Psoas muscle (tissue), 8 donors: Measurements from ENCODE around the gene FAF1. TPM values are rescaled to one million over a fixed set of nuclear protein-coding genes. Genes with fewer than 3 reads are reported as not detected.

Source experiments
- ATAC-seq, 4 donors: fragments of 200-7000 bp; cut with Tn5 transposase; one replicate each; pipeline ENCODE4 v1.9.1; 2020; ENCODE audit warnings: moderate library complexity in 3 of 4, mild to moderate bottlenecking in 2 of 4
- DNase-seq, 2 donors: peaks; one replicate each; pipeline ENCODE4 v3.0.0-alpha.2; 2020
- H3K27ac ChIP-seq: fragments of 200-600 bp; one replicate; pipeline ENCODE4 v1.8.0; 2022
- H3K27me3 ChIP-seq, 3 donors: fragments of 200-600 bp in 1 of 3; one replicate each; pipeline versions ENCODE4 v1.6.1 to v1.8.0; 2013 to 2022; ENCODE audit warnings: low read length in 2 of 3, mild to moderate bottlenecking in 2 of 3, moderate library complexity in 1 of 3; ENCODE audit not compliant: insufficient read depth in 3 of 3
- H3K36me3 ChIP-seq, 2 donors: fragments of 200-600 bp in 1 of 2; one replicate each; pipeline versions ENCODE4 v1.6.1 to v1.8.0; 2013 to 2022; ENCODE audit warnings: low read depth in 1 of 2, mild to moderate bottlenecking in 1 of 2, moderate library complexity in 1 of 2; ENCODE audit not compliant: insufficient read depth in 1 of 2
- H3K4me1 ChIP-seq: fragments of 200-600 bp; one replicate; pipeline ENCODE4 v1.8.0; 2022
- H3K4me3 ChIP-seq: fragments of 200-600 bp; one replicate; pipeline ENCODE4 v1.8.0; 2022; ENCODE audit warnings: mild to moderate bottlenecking
- H3K9me3 ChIP-seq: fragments of 200-600 bp; one replicate; pipeline ENCODE4 v1.8.0; 2022
- WGBS, 3 donors: extraction: QIAGEN DNeasy Blood & Tissue Kit; methylation state at CpG; one replicate each; pipeline versions ENCODE4 v1.1.6 to v1.1.7; 2013; 5-methylcytosine and 5-hydroxymethylcytosine counted together
- intact Hi-C, 2 donors: fragments of 100-400 bp; cut with DNase I; formaldehyde crosslinking; loops; one replicate each; pipeline versions ENCODE4 v1.11.0 to v1.14.2; 2022
- polyA plus RNA-seq, 3 donors: library from polyadenylated mRNA; stranded (reverse); fragments of 200-250 nt; gene quantifications; one replicate each; pipeline ENCODE4 v1.2.3, GENCODE V29; 2013
- total RNA-seq, 4 donors: library from RNA; stranded (reverse); fragmentation: NEBNext Ultra II Directional in 2 of 4; extraction: Animal tissue kit (Norgen Biotek cat#: 25700) in 2 of 4; gene quantifications; one replicate each; pipeline versions ENCODE4 v1.2.1 to v1.2.4, GENCODE V29; 2021 to 2023
- TF ChIP-seq, protein P1 (sequence below): fragments of 200-600 bp; IDR thresholded peaks from one replicate; pipeline ENCODE4 v1.8.0; 2022; ENCODE audit warnings: antibody characterized with exemption
- donor health status: healthy with polysubstance abuse.
- donor health status: DM: no; HTN: no; CAD: no; lungs with moderate emphysema.
- donor health status: Bipolar disorder and iron deficiency.
- donor health status: healthy.
- donor health status: DM: yes; HTN: yes; CAD: no.
- donor health status: DM: no; HTN: no; CAD: no.
- donor health status: DM: no; HTN: no; CAD: no.
- donor health status: DM: yes; HTN: yes; CAD: no.

Gene FAF1
- total and polyA plus RNA-seq, 7 donors = 67.8 to 128 (median 108) TPM

DNA sequence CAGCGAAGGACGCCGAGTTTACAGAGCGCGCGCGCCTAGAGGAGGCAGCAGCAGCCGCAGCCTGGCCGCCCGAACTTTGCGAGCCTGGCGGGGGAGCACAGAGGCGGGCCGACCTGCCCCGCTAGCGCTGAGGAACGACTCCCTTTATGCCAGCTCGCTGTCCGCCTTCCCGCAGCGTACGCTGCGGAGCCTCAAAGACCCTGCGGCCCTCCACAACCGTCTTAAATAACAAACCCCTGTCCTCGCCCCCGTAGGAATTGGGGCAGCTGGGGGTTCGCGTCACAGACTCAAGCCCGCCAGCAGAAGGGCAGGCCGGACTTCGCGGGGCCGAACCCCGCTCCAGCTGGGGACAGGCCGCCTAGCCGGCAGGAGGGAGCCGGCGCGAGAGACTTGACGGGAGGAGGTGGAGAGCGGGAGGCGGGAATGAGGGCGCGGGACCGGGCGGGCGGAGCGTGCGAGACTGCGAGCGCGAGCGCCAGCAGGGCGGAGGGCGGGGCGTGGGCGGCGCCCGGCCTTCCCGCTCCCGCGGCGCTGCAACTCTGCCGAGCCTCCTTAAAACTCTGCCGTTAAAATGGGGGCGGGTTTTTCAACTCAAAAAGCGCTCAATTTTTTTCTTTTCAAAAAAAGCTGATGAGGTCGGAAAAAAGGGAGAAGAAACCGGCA is 8.2 kb upstream of the FAF1 start:
- Histone ChIP-seq H3K27me3 (no peaks in the 10 kb centered on the region), H3K4me3 (peak overlapping the region; percentile 89), H3K9me3 (no peaks in the 10 kb centered on the region), H3K27ac (peak overlapping the region; percentile 99), H3K4me1 (peaks cover 14% of the 10 kb centered on the region), H3K36me3 (no peaks in the 10 kb centered on the region)
- peak; percentile 90 to 93 (median 90) for ATAC-seq
- peak; percentile 91 to 94 for DNase-seq
- intact Hi-C loops = loop anchor here in 1 of 2 donors (10.0 kb wide), 1 partner anchor 193 kb away; no protein-coding TSS in a partner anchor
- TF ChIP-seq, protein P1, sequence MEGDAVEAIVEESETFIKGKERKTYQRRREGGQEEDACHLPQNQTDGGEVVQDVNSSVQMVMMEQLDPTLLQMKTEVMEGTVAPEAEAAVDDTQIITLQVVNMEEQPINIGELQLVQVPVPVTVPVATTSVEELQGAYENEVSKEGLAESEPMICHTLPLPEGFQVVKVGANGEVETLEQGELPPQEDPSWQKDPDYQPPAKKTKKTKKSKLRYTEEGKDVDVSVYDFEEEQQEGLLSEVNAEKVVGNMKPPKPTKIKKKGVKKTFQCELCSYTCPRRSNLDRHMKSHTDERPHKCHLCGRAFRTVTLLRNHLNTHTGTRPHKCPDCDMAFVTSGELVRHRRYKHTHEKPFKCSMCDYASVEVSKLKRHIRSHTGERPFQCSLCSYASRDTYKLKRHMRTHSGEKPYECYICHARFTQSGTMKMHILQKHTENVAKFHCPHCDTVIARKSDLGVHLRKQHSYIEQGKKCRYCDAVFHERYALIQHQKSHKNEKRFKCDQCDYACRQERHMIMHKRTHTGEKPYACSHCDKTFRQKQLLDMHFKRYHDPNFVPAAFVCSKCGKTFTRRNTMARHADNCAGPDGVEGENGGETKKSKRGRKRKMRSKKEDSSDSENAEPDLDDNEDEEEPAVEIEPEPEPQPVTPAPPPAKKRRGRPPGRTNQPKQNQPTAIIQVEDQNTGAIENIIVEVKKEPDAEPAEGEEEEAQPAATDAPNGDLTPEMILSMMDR = peak; percentile 43
- WGBS, 3 donors = 0% methylated on average over 69 to 70 of the region's 70 CpGs

DNA sequence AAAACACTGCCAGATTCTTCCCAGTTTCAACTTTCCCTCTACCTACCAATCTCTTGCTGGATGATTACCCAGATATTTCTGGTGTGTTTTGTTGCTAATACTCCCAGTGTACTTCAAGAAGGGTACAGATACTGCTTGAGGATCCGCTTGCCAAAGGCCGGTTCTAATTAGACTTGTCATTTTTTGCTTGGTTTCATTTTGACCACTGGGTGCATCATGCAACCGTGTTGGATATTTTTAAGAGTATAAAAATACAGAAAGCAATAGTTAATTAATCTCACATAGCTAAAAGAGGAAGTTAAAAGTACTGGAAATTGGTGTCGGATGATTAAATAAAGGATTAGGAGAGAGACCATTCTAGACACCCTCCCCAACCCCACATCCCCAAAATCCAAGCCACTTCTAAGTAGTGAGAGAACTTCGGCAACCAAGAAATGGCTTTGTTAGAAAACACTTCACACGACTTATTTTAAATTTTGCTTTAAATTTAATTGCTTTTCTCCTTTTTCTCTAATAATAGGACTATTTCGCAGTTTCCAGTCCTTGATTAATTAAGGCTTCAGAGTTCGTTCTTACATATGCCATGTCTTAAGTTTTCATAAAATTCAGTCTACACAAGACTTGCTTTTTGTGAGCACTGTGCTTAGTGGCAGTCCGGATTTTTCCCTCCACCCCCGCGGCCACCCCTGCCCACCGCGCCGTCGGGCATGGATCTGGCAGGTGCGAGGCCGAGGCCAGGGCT is 7.5 kb upstream of the FAF1 start:
- no peaks in the 10 kb centered on the region for H3K36me3 ChIP-seq
- H3K4me1 ChIP-seq = peaks cover 7% of the 10 kb centered on the region
- TF ChIP-seq, protein P1 = no peak
- H3K27me3 ChIP-seq = no peaks in the 10 kb centered on the region
- H3K4me3 ChIP-seq = peak overlapping the region; percentile 89
- H3K9me3 ChIP-seq = no peaks in the 10 kb centered on the region
- intact Hi-C loops = loop anchor here in 1 of 2 donors (10.0 kb wide), 1 partner anchor 193 kb away; no protein-coding TSS in a partner anchor
- ATAC-seq (no peak), DNase-seq (no peak)
- peak overlapping the region; percentile 99 for H3K27ac ChIP-seq
- 8 to 22% (median 12%) methylated on average over 17 of the region's 17 CpGs for WGBS, 3 donors

DNA sequence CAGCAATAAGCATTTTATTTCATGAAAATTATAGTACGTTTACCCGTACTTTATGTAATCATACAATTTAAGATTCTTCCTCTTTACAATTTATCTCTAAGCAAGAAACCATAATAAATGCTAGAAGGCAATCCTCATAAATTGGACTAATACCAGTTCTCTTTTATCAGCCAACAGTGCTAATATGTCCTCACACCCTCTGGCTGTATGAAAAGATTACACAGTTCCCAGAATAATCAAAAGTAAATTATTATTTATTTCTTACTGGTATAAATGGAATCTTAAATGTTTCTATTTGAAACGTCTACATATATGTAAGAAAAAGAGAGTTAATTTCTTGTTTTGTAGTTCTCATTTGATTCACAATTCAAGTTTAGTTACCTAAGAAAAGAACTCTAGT is 6.9 kb upstream of the FAF1 start:
- WGBS, 3 donors = 64 to 83% (median 69%) methylated on average over 3 of the region's 3 CpGs
- no peaks in the 10 kb centered on the region for H3K36me3 ChIP-seq
- ATAC-seq (no peak), DNase-seq (no peak)
- intact Hi-C loops = loop anchor here in 1 of 2 donors (10.0 kb wide), 1 partner anchor 192 kb away; no protein-coding TSS in a partner anchor
- no peaks in the 10 kb centered on the region for H3K9me3 ChIP-seq
- TF ChIP-seq, protein P1 = no peak
- peak overlapping the region; percentile 99 for H3K27ac ChIP-seq
- H3K4me3 ChIP-seq = peak overlapping the region; percentile 89
- peaks cover 5% of the 10 kb centered on the region for H3K4me1 ChIP-seq
- no peaks in the 10 kb centered on the region for H3K27me3 ChIP-seq

DNA sequence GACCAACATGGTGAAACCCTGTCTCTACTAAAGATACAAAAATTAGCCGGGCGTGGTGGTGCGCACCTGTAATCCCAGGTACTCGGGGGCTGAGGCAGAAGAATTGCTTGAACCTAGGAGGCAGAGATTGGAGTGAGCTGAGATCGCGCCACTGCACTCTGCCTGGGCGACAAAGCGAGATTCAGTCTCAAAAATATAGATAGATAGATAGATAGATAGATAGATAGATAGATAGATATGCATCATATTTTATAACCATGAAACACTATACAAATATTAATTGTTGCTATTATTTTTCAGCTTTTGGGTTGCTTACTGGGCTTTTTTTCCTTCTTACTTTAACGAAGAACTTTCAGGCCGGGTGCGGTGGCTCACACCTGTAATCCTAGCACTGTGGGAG is 4.8 kb upstream of the FAF1 start:
- Histone ChIP-seq H3K4me3 (no peak overlapping the region), H3K27ac (no peak overlapping the region), H3K36me3 (no peaks in the 10 kb centered on the region), H3K4me1 (peaks cover 12% of the 10 kb centered on the region), H3K27me3 (no peaks in the 10 kb centered on the region), H3K9me3 (no peaks in the 10 kb centered on the region)
- 91 to 93% (median 91%) methylated on average over 11 of the region's 11 CpGs for WGBS, 3 donors
- DNase-seq (no peak), ATAC-seq (no peak)
- TF ChIP-seq, protein P1 = no peak
- intact Hi-C loops = loop anchor here in 1 of 2 donors (10.0 kb wide), 1 partner anchor 190 kb away; no protein-coding TSS in a partner anchor
